GM19397 (cell line): Measurements from ENCODE around the gene PCDHGC5.

ENCODE experiments used
- ATAC-seq: cut with Tn5 transposase; IDR thresholded peaks from one replicate; pipeline ENCODE4 v1.9.1; 2021; ENCODE audit warnings: mild to moderate bottlenecking, moderate library complexity; ENCODE audit not compliant: unreplicated experiment

Gene PCDHGC5

DNA sequence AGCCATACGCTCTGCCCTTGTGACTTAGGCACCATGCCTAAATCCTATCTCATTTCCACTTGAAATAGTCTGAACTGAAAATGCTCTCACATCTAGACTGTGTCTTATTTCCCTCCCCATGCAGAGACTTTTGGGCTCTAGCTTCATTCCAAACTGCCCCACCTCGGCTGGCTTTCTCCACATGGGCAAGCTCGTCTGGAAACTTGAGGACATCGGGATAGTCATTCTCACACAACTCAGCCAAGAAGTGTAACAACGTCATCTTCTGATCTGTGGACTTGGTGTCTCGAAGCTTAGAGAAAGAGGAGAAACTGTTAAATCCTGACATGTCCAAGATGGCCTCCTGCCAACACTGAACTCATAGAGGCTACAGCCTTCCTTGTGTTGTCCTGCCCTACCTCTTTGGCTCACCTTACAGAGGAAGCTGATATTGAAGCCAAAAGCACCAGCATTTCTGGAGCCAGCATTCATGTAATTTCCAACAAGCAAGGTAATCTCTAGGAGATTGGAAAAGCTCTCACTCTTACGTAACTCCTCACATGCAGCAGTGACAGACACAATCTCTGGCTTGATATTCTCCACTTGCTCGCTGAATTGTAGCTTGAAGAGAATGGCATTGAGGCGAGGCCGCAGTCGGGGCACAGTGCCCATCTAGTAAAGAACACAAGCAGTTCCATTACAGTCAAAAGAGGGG, 39.6 kb downstream of the PCDHGC5 start:
- ATAC-seq, result no peak

DNA sequence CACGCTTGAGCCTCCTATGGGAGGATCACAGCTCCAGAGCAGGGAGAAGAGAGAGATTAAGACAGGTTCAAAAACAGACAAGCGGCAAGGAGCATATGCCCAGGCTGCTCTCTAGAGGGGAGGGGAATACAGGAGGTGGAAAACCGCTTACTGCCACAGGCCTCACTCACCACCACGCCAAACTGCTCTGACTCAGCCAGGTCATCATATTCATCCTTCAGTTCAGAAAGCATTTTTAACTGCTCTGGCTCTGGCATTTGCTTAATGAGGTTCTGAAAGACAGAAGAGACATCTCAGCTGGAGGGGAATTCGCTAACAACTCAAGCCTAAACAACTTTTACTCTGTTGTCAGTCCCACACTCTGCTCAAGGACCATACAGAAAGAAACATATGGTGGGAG, 40.1 kb downstream of the PCDHGC5 start:
- peak; percentile 59 for ATAC-seq

DNA sequence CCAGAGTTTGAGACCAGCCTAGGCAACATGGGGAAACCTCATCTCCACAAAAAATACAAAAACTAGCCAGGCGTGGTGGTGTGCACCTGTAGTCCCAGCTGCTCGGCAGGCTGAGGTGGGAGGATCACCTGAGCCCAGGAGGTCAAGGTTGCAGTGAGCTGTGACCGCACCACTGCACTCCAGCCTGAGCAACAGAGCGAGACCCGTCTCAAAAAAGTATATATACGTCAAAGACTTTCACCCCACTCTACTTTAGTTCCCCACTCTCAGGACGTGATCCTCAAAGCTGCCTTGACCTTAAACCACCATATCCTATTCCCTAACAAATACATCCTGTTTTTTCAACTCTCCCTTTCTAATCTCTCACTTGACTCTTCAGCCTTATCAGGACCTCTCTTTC, 41.0 kb downstream of the PCDHGC5 start:
- peak; percentile 45 for ATAC-seq

DNA sequence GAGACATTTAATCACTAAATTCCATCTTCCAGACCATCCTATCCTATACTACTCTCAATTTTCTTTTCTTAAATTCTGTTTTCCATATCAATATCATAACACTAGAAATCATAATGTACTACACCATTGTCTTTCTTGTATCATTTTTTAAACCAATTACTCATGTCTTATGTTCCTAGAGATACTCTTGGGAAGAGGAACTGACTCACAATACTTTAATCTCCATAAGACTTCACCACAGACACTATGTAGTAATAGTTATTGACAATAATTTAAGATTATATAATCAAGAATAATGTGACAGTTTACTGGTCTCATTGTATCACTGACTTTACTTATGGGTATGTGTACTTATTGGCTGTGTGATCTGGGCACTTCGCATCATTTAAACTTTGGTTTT, 43.8 kb downstream of the PCDHGC5 start:
- ATAC-seq, result no peak

DNA sequence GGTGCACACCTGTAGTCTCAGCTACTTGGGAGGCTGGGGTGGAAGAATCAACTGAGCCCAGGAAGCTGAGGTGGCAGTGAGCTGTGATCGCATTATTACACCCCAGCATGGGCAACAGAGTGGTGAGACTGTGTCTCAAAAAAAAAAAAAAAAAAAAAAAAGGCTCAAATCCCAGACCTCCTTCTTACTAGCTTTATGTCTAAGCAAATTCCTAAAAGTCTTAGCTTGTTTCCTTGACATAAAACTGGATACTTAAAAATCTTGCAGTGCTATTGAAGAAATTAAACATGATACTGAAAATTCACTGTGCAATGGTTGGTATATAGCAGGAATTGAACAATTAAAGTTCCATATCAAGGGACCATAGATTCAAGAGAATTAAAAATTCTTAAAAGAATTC, 45.0 kb downstream of the PCDHGC5 start:
- ATAC-seq, result no peak

DNA sequence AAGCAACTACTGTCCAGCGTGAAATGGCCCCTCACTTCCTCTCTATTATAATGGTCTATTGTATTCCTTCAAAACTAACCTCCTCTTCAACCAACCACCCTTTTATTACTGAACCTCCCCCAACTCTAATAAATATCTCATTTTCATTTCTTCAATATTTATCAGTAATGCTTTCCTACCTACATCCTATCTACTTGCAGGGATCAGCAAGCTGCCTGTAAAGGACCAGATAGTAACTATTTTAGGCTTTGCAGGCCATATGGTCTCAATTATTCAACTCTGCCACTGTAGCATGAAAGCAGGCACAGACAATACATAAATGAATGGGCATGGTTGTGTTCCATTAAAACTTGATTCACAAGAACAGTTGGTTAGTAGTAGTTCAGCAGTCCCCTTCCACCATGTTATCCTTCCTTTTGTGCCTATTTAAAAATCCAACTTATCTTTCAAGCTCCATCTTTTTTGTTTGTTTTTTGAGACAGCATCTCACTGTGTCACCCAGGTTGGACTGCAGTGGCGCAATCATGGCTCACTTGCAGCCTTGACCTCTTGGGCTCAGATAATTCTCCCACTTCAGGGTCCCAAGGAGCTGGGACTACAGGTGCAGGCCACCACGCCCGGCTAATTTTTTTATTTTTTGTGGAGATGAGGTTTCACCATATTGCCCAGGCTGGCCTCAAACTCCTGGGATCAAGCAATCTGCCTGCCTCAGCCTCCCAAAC, 45.8 kb downstream of the PCDHGC5 start:
- ATAC-seq, result no peak
